Liver (tissue), 9 donors: ENCODE data around the gene NCOR2. TPM values are rescaled to one million over a fixed set of nuclear protein-coding genes. Genes with fewer than 3 reads are reported as not detected.

Experiments used
- DNase-seq: peaks from one replicate; pipeline ENCODE4 v3.0.0-alpha.2; 2017; ENCODE audit warnings: low spot score
- H3K27ac ChIP-seq, 2 donors: one replicate each; pipeline ENCODE4 v1.7.0; 2013; ENCODE audit warnings: inconsistent platforms in 2 of 2, low read length in 2 of 2, control low read depth in 1 of 2, low read depth in 1 of 2, mild to moderate bottlenecking in 1 of 2
- H3K27me3 ChIP-seq, 4 donors: one replicate each; pipeline versions ENCODE4 v1.6.1 to v1.7.0; 2013; ENCODE audit warnings: low read length in 3 of 4, inconsistent platforms in 1 of 4, mild to moderate bottlenecking in 1 of 4, moderate library complexity in 1 of 4; ENCODE audit not compliant: control insufficient read depth in 4 of 4, insufficient read depth in 4 of 4
- H3K36me3 ChIP-seq, 4 donors: one replicate each; pipeline versions ENCODE4 v1.6.1 to v1.7.0; 2013; ENCODE audit warnings: low read length in 3 of 4, mild to moderate bottlenecking in 3 of 4, low read depth in 1 of 4, moderate library complexity in 1 of 4; ENCODE audit not compliant: control insufficient read depth in 4 of 4, insufficient read depth in 3 of 4
- H3K4me1 ChIP-seq, 4 donors: one replicate each; pipeline versions ENCODE4 v1.6.1 to v1.7.0; 2013; ENCODE audit warnings: low read length in 3 of 4, mild to moderate bottlenecking in 3 of 4, moderate library complexity in 1 of 4; ENCODE audit not compliant: control insufficient read depth in 4 of 4, insufficient read depth in 4 of 4
- H3K4me3 ChIP-seq, 3 donors: one replicate each; pipeline versions ENCODE4 v1.6.1 to v1.7.0; 2013; ENCODE audit warnings: low read length in 3 of 3, control low read depth in 1 of 3, low read depth in 1 of 3, mild to moderate bottlenecking in 1 of 3
- H3K9ac ChIP-seq, 2 donors: one replicate each; pipeline ENCODE4 v1.7.0; 2013; ENCODE audit warnings: low read length in 2 of 2, mild to moderate bottlenecking in 2 of 2, moderate library complexity in 2 of 2, control low read depth in 1 of 2, low read depth in 1 of 2
- H3K9me3 ChIP-seq, 4 donors: one replicate each; pipeline versions ENCODE4 v1.6.1 to v1.7.0; 2013; ENCODE audit warnings: low read length in 3 of 4; ENCODE audit not compliant: control insufficient read depth in 4 of 4
- CTCF ChIP-seq: fragments of 150-350 bp; IDR thresholded peaks from 2 replicates; pipeline ENCODE4 v1.5.1; 2017; ENCODE audit warnings: improper control_type of control experiment, low read depth, low read length; ENCODE audit not compliant: missing input control
- EGR1 ChIP-seq, 2 donors: IDR thresholded peaks; 2 replicates each; pipeline ENCODE4 v1.6.1; 2016 to 2018; ENCODE audit warnings: antibody characterized with exemption in 2 of 2, low read depth in 2 of 2
- FOXA1 ChIP-seq: IDR thresholded peaks from 2 replicates; pipeline ENCODE4 v1.6.1; 2016; ENCODE audit warnings: antibody characterized with exemption
- FOXA2 ChIP-seq: IDR thresholded peaks from 2 replicates; pipeline ENCODE4 v1.6.1; 2016; ENCODE audit warnings: antibody characterized with exemption
- GABPA ChIP-seq, 2 donors: IDR thresholded peaks in 1 of 2; conservative IDR thresholded peaks in 1 of 2; 2 replicates each; pipeline ENCODE4 v1.6.1; 2016; ENCODE audit warnings: antibody characterized with exemption in 2 of 2, mild to moderate bottlenecking in 1 of 2, moderate library complexity in 1 of 2
- HNF4A ChIP-seq, 2 donors: conservative IDR thresholded peaks; 2 replicates each; pipeline ENCODE4 v1.6.1; 2016; ENCODE audit warnings: antibody characterized with exemption in 2 of 2, mild to moderate bottlenecking in 2 of 2
- HNF4G ChIP-seq: IDR thresholded peaks from 2 replicates; pipeline ENCODE4 v1.6.1; 2016; ENCODE audit warnings: antibody characterized with exemption
- JUND ChIP-seq, 2 donors: IDR thresholded peaks; 2 replicates each; pipeline ENCODE4 v1.6.1; 2016; ENCODE audit warnings: antibody characterized with exemption in 2 of 2
- NR2F2 ChIP-seq: IDR thresholded peaks from 2 replicates; pipeline ENCODE4 v1.6.1; 2016; ENCODE audit warnings: antibody characterized with exemption
- RAD21 ChIP-seq, 2 donors: IDR thresholded peaks; 2 replicates each; pipeline ENCODE4 v1.6.1; 2016; ENCODE audit warnings: antibody characterized with exemption in 2 of 2, mild to moderate bottlenecking in 2 of 2
- RXRA ChIP-seq, 2 donors: IDR thresholded peaks; 2 replicates each; pipeline ENCODE4 v1.6.1; 2017 to 2018; ENCODE audit warnings: antibody characterized with exemption in 2 of 2, mild to moderate bottlenecking in 1 of 2
- SP1 ChIP-seq: IDR thresholded peaks from 2 replicates; pipeline ENCODE4 v1.6.1; 2018; ENCODE audit warnings: antibody characterized with exemption, mild to moderate bottlenecking
- TAF1 ChIP-seq: conservative IDR thresholded peaks from 2 replicates; pipeline ENCODE4 v1.6.1; 2016; ENCODE audit warnings: antibody characterized with exemption, mild to moderate bottlenecking
- YY1 ChIP-seq: IDR thresholded peaks from 2 replicates; pipeline ENCODE4 v1.6.1; 2016; ENCODE audit warnings: antibody characterized with exemption, mild to moderate bottlenecking
- WGBS: extraction: QIAGEN DNeasy Blood & Tissue Kit; methylation state at CpG from one replicate; pipeline ENCODE4 v1.1.7; 2013; 5-methylcytosine and 5-hydroxymethylcytosine counted together
- polyA plus RNA-seq, 2 donors: library from polyadenylated mRNA; stranded (reverse) in 1 of 2; unstranded in 1 of 2; fragments of 200-250 nt in 1 of 2; fragments of >200 nt in 1 of 2; fragmentation: Nextera tagmentation in 1 of 2; extraction: Ambion mirVana in 1 of 2; gene quantifications; one replicate each; pipeline versions ENCODE4 v1.2.1 to v1.2.3, GENCODE V29; 2013 to 2015
- total RNA-seq, 2 donors: library from RNA; depleted of rRNA; stranded (reverse); fragments of >200 nt; gene quantifications; one replicate each; pipeline ENCODE4 v1.2.3, GENCODE V29; 2014
- TF ChIP-seq, protein P1 (sequence below): IDR thresholded peaks from 2 replicates; pipeline ENCODE4 v1.6.1; 2016; ENCODE audit warnings: antibody characterized with exemption
- TF ChIP-seq, protein P2 (sequence below): IDR thresholded peaks from 2 replicates; pipeline ENCODE4 v1.6.1; 2016; ENCODE audit warnings: antibody characterized with exemption
- TF ChIP-seq, protein P3 (sequence below): IDR thresholded peaks from 2 replicates; pipeline ENCODE4 v1.6.1; 2016; ENCODE audit warnings: antibody characterized with exemption
- TF ChIP-seq, protein P4 (sequence below): IDR thresholded peaks from 2 replicates; pipeline ENCODE4 v1.6.1; 2016; ENCODE audit warnings: antibody characterized with exemption, mild to moderate bottlenecking
- donor health status: healthy.
- donor health status: healthy.
- donor health status: healthy.
- donor health status: healthy.
- donor health status: healthy.

The NCOR2 gene
- total and polyA plus RNA-seq, 4 donors: 7.9 to 31.6 (median 18.1) TPM

DNA sequence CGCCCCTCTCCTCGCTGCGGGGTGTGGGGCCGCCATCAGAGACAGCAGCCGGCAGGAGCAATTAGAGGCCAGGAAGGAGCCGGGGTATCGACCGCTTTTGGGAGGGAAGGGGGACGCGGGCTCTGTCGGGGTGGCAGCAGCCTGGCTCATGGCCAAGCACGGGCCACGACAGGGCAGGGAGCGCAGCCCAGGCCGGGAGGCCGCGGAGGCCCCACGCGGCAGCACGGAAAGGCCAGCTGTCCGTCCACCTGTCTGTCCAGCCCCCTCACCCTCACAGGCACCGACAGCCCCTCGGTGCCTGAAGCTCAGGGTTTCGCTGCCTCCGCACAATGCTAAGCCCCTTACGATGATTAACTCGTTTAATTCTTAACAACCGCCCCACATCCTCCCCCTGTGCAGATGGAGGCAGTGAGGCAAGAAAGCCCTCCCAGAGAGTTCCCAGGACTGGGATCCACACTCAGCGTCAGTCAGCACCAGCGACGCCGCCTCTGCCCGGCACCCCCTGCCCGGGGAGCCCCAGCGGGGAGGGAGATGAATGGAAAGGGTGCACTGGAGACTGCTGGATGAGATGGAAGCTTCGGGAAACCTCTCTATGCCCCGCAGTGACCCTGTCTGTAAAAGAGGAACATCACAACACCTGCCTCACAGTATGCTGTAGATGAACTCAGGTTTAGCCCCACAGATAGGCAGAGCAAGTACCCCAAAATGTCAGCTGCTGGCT, 23.7 kb downstream of the NCOR2 start:
- WGBS: 75% methylated on average over 37 of the region's 37 CpGs
- no peaks in the 10 kb centered on the region for H3K36me3 ChIP-seq
- TF ChIP-seq RAD21 (IDR thresholded peaks at IDR 0.05) (no peak), NR2F2 (no peak), HNF4A (conservative IDR thresholded peaks at IDR 0.05) (no peak), RXRA (IDR thresholded peaks at IDR 0.05) (no peak), FOXA2 (no peak), YY1 (no peak), FOXA1 (no peak), TAF1 (no peak), SP1 (no peak), CTCF (no peak)
- H3K4me1 ChIP-seq: peaks cover 7 to 27% (median 13%) of the 10 kb centered on the region in 4 donors
- no peak for DNase-seq
- H3K9me3 ChIP-seq: no peaks in the 10 kb centered on the region
- no peak overlapping the region for H3K27ac ChIP-seq
- H3K27me3 ChIP-seq: no peaks in the 10 kb centered on the region
- H3K9ac ChIP-seq: no peak overlapping the region
- no peak overlapping the region for H3K4me3 ChIP-seq

- 68% methylated on average over 20 of the region's 20 CpGs for WGBS
- no peak overlapping the region for H3K9ac ChIP-seq
- H3K4me3 ChIP-seq: no peak overlapping the region
- H3K9me3 ChIP-seq: no peaks in the 10 kb centered on the region
- peaks cover 14 to 34% (median 19%) of the 10 kb centered on the region in 4 donors for H3K4me1 ChIP-seq
- H3K27ac ChIP-seq: no peak overlapping the region
- no peaks in the 10 kb centered on the region for H3K36me3 ChIP-seq
- TF ChIP-seq, protein P1, sequence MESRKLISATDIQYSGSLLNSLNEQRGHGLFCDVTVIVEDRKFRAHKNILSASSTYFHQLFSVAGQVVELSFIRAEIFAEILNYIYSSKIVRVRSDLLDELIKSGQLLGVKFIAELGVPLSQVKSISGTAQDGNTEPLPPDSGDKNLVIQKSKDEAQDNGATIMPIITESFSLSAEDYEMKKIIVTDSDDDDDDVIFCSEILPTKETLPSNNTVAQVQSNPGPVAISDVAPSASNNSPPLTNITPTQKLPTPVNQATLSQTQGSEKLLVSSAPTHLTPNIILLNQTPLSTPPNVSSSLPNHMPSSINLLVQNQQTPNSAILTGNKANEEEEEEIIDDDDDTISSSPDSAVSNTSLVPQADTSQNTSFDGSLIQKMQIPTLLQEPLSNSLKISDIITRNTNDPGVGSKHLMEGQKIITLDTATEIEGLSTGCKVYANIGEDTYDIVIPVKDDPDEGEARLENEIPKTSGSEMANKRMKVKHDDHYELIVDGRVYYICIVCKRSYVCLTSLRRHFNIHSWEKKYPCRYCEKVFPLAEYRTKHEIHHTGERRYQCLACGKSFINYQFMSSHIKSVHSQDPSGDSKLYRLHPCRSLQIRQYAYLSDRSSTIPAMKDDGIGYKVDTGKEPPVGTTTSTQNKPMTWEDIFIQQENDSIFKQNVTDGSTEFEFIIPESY: no peak
- TF ChIP-seq HNF4A (conservative IDR thresholded peaks at IDR 0.05): no peak
- TF ChIP-seq, protein P2, sequence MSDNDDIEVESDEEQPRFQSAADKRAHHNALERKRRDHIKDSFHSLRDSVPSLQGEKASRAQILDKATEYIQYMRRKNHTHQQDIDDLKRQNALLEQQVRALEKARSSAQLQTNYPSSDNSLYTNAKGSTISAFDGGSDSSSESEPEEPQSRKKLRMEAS: no peak
- TF ChIP-seq, protein P3, sequence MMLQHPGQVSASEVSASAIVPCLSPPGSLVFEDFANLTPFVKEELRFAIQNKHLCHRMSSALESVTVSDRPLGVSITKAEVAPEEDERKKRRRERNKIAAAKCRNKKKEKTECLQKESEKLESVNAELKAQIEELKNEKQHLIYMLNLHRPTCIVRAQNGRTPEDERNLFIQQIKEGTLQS: no peak
- no peak for TF ChIP-seq SP1
- TF ChIP-seq, protein P4, sequence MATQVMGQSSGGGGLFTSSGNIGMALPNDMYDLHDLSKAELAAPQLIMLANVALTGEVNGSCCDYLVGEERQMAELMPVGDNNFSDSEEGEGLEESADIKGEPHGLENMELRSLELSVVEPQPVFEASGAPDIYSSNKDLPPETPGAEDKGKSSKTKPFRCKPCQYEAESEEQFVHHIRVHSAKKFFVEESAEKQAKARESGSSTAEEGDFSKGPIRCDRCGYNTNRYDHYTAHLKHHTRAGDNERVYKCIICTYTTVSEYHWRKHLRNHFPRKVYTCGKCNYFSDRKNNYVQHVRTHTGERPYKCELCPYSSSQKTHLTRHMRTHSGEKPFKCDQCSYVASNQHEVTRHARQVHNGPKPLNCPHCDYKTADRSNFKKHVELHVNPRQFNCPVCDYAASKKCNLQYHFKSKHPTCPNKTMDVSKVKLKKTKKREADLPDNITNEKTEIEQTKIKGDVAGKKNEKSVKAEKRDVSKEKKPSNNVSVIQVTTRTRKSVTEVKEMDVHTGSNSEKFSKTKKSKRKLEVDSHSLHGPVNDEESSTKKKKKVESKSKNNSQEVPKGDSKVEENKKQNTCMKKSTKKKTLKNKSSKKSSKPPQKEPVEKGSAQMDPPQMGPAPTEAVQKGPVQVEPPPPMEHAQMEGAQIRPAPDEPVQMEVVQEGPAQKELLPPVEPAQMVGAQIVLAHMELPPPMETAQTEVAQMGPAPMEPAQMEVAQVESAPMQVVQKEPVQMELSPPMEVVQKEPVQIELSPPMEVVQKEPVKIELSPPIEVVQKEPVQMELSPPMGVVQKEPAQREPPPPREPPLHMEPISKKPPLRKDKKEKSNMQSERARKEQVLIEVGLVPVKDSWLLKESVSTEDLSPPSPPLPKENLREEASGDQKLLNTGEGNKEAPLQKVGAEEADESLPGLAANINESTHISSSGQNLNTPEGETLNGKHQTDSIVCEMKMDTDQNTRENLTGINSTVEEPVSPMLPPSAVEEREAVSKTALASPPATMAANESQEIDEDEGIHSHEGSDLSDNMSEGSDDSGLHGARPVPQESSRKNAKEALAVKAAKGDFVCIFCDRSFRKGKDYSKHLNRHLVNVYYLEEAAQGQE: no peak
- no peak for TF ChIP-seq RXRA (IDR thresholded peaks at IDR 0.05)
- TF ChIP-seq HNF4G: no peak
- TF ChIP-seq EGR1 (IDR thresholded peaks at IDR 0.05; ENCODE audit: low read depth in 2 of 2): no peak
- no peak for TF ChIP-seq YY1
- no peak for TF ChIP-seq JUND (IDR thresholded peaks at IDR 0.05)
- no peak for TF ChIP-seq GABPA (IDR thresholded peaks at IDR 0.05 in 1 of 2, conservative IDR thresholded peaks at IDR 0.05 in 1 of 2)
- TF ChIP-seq FOXA1: no peak
- TF ChIP-seq CTCF: no peak
- TF ChIP-seq RAD21 (IDR thresholded peaks at IDR 0.05): no peak
- no peak for DNase-seq
- H3K27me3 ChIP-seq: no peaks in the 10 kb centered on the region
Measured at GRCh38 chr12:124543052-124543589, 24.3 kb downstream of the NCOR2 start.
